ENCODE data around the gene CAPN5.
A peak's percentile ranks its signal among the peaks of the same experiment; 100 is the strongest.

CAPN5 gene

GRCh38 chr11:77141475-77141874 is 74.7 kb downstream of the CAPN5 start:
- peaks cover 8% of the 10 kb centered on the region for H3K27me3 Mint-ChIP-seq
- no peak overlapping the region for H3K27ac Mint-ChIP-seq

DNA sequence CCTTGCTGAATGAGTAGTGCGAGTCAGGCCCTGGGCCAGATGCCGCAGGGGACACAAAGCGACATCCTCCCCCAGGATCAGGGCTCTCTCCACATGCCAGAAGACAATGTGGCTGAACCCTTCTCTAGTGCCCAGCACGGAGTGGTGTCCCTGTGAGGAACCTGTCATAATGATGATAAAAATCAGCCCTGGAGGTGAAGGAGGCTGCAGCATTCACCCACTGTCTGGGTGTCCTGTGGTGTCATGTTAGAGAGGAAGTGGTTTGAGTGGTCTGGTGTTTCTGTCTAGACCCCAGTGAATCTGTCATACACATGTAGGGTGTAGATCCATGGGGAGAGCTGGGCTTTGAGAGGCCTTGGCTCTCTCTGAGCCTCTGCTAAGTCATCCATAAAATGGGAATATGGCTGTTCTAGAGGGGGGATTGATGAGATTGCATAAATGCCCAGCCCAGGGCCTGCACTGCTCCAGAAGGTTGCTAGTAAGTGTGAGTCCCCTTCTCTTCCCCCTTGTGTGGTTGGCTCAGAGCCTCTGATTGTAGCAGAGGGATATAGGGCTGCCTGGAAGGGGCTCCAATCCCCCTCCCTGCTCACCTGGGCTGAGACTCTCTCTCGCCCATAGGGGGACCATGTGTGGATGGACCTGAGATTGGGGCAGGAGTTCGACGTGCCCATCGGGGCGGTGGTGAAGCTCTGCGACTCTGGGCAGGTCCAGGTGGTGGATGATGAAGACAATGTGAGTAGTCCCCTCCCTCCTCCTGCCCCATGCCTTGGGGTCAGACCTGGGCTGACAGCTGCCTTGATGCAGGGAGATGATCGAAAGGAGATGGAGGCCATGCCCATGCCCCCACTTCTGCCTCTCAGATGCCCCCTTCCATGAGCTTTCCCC is 75.6 kb downstream of the CAPN5 start:
- Mint-ChIP-seq H3K36me3 (no peaks in the 10 kb centered on the region), H3K4me1 (ENCODE audit: low read depth) (peaks cover 22% of the 10 kb centered on the region), H3K9me3 (ENCODE audit: low read depth) (no peaks in the 10 kb centered on the region), H3K27me3 (peaks cover 6% of the 10 kb centered on the region), H3K4me3 (no peak overlapping the region), H3K27ac (no peak overlapping the region)

More at GRCh38 chr11:77141475-77141874, 74.7 kb downstream of the CAPN5 start:
- no peaks in the 10 kb centered on the region for H3K9me3 Mint-ChIP-seq (ENCODE audit: low read depth)
- H3K36me3 Mint-ChIP-seq, result no peaks in the 10 kb centered on the region
- H3K4me1 Mint-ChIP-seq (ENCODE audit: low read depth), result peaks cover 19% of the 10 kb centered on the region
- no peak overlapping the region for H3K4me3 Mint-ChIP-seq

DNA sequence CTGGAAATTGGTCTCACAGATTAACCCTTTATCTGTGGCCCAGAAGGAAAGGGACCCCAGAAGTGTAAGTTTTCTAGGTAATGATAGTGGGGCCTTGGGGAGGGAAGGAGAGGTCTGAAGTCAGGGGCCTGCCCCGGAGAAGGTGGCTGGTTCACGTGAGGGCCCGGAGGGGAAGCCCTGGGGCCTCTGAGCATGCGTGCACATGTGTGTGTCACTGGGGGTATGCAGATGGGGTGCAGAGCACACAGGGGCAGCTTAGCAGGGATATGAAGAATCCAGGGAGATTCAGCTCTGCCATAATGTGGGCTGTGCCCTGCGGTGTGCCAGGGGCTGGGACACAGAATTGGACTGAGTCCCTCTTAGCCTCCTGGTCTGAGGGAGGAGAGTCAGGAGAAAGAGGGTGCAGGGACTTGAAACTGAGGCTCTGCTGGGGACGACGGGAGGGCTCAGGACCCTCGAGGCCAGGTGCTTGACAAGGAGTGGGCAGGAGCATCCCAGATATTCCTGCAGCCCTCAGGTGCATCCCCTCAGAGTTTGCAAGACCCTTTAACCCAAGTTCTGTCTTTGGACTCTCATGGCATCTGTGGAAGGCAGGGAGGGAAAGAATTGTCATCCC is 76.7 kb downstream of the CAPN5 start:
- H3K9me3 Mint-ChIP-seq (ENCODE audit: low read depth), result no peaks in the 10 kb centered on the region
- no peaks in the 10 kb centered on the region for H3K36me3 Mint-ChIP-seq
- H3K4me3 Mint-ChIP-seq, result no peak overlapping the region
- H3K4me1 Mint-ChIP-seq (ENCODE audit: low read depth), result peaks cover 30% of the 10 kb centered on the region
- H3K27me3 Mint-ChIP-seq, result peaks cover 6% of the 10 kb centered on the region
- H3K27ac Mint-ChIP-seq, result peak overlapping the region; percentile 12

DNA sequence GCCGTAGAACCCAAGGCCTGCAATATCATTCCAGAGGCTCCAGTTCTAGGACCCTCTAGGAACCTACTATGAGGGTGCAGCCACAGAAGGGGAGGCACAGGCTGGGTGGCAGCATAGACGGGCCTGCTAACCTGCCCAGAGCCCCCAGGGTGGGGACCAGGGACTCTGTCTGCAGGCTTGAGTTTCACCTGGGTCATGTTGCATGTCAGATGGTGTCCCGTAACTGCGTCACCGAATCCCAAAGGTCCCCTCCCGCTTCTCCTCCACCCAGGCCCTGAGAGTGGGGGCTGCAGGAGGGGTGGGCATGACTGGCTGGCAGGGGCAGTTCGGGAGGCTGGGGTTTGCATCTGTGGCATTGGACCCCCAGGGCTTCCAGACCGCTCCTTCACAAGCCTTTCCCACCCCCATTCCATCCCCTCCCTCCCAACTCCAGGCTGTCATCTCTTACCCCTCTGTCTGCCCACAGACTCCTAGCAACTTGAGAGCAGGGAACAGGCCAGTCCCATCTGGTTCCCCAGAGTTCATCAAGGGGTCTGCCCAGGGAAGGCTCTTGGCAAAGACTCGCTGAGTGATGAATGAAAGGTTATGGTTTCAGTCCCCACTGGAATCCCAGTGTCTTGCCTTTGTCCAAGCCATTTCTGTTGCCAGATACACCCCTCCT is 77.6 kb downstream of the CAPN5 start:
- H3K27ac Mint-ChIP-seq, result no peak overlapping the region
- H3K4me3 Mint-ChIP-seq, result no peak overlapping the region
- H3K4me1 Mint-ChIP-seq (ENCODE audit: low read depth), result peaks cover 33% of the 10 kb centered on the region
- no peaks in the 10 kb centered on the region for H3K9me3 Mint-ChIP-seq (ENCODE audit: low read depth)
- H3K36me3 Mint-ChIP-seq, result no peaks in the 10 kb centered on the region
- no peaks in the 10 kb centered on the region for H3K27me3 Mint-ChIP-seq

- H3K36me3 Mint-ChIP-seq, result no peaks in the 10 kb centered on the region
- H3K27me3 Mint-ChIP-seq, result no peaks in the 10 kb centered on the region
- peaks cover 33% of the 10 kb centered on the region for H3K4me1 Mint-ChIP-seq (ENCODE audit: low read depth)
- H3K27ac Mint-ChIP-seq, result no peak overlapping the region
- H3K9me3 Mint-ChIP-seq (ENCODE audit: low read depth), result no peaks in the 10 kb centered on the region
- no peak overlapping the region for H3K4me3 Mint-ChIP-seq
These were observed 78.2 kb downstream of the CAPN5 start for GRCh38 chr11:77144857-77145428.

GRCh38 chr11:77146261-77147035 is 79.7 kb downstream of the CAPN5 start:
- Mint-ChIP-seq H3K36me3 (no peaks in the 10 kb centered on the region), H3K9me3 (ENCODE audit: low read depth) (no peaks in the 10 kb centered on the region), H3K27ac (no peak overlapping the region), H3K4me3 (peak overlapping the region; percentile 62), H3K27me3 (no peaks in the 10 kb centered on the region), H3K4me1 (ENCODE audit: low read depth) (peaks cover 37% of the 10 kb centered on the region)

- Mint-ChIP-seq H3K9me3 (ENCODE audit: low read depth) (no peaks in the 10 kb centered on the region), H3K36me3 (no peaks in the 10 kb centered on the region), H3K4me3 (peak overlapping the region; percentile 53), H3K27me3 (no peaks in the 10 kb centered on the region), H3K4me1 (ENCODE audit: low read depth) (peaks cover 40% of the 10 kb centered on the region), H3K27ac (no peak overlapping the region)
These were observed 80.2 kb downstream of the CAPN5 start for GRCh38 chr11:77147036-77147315.

GRCh38 chr11:77147668-77148321 is 81.0 kb downstream of the CAPN5 start:
- H3K27me3 Mint-ChIP-seq, result no peaks in the 10 kb centered on the region
- peaks cover 40% of the 10 kb centered on the region for H3K4me1 Mint-ChIP-seq (ENCODE audit: low read depth)
- H3K9me3 Mint-ChIP-seq (ENCODE audit: low read depth), result no peaks in the 10 kb centered on the region
- peak overlapping the region; percentile 65 for H3K4me3 Mint-ChIP-seq
- no peak overlapping the region for H3K27ac Mint-ChIP-seq
- H3K36me3 Mint-ChIP-seq, result no peaks in the 10 kb centered on the region

- Mint-ChIP-seq H3K27me3 (no peaks in the 10 kb centered on the region), H3K4me3 (no peak overlapping the region)
These were observed 82.4 kb downstream of the CAPN5 start for GRCh38 chr11:77148963-77149715.

GRCh38 chr11:77149716-77150392 is 83.1 kb downstream of the CAPN5 start:
- H3K36me3 Mint-ChIP-seq, result no peaks in the 10 kb centered on the region
- H3K27me3 Mint-ChIP-seq, result no peaks in the 10 kb centered on the region
- H3K27ac Mint-ChIP-seq, result no peak overlapping the region
- H3K4me3 Mint-ChIP-seq, result no peak overlapping the region
- H3K9me3 Mint-ChIP-seq (ENCODE audit: low read depth), result no peaks in the 10 kb centered on the region
- H3K4me1 Mint-ChIP-seq (ENCODE audit: low read depth), result peaks cover 45% of the 10 kb centered on the region

More at GRCh38 chr11:77148963-77149715, 82.4 kb downstream of the CAPN5 start:
- no peaks in the 10 kb centered on the region for H3K36me3 Mint-ChIP-seq
- H3K9me3 Mint-ChIP-seq (ENCODE audit: low read depth), result no peaks in the 10 kb centered on the region
- no peak overlapping the region for H3K27ac Mint-ChIP-seq
- H3K4me1 Mint-ChIP-seq (ENCODE audit: low read depth), result peaks cover 43% of the 10 kb centered on the region

DNA sequence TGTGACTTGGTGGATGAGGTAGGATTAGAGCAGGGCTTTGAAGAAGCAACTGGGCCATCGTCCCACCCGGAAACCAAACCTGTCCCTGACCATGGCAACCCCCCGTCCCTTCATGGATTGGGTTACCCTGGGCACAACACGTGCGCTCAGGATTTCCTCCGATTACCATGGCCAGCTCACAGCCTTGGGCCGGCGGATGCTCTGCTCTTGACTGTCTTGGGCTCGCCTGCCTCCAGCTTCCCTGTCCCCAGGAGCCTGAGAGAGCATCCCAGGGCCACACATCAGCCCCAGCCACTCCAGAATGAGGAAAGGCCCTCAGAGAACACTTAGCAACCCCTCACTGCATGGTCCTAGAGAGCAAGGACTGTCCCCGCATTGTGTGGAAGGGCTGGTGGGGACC is 84.1 kb downstream of the CAPN5 start:
- Mint-ChIP-seq H3K36me3 (no peaks in the 10 kb centered on the region), H3K4me3 (no peak overlapping the region), H3K27me3 (no peaks in the 10 kb centered on the region), H3K4me1 (ENCODE audit: low read depth) (peaks cover 45% of the 10 kb centered on the region), H3K27ac (no peak overlapping the region), H3K9me3 (ENCODE audit: low read depth) (no peaks in the 10 kb centered on the region)

GRCh38 chr11:77151804-77152509 is 85.2 kb downstream of the CAPN5 start:
- Mint-ChIP-seq H3K27me3 (no peaks in the 10 kb centered on the region), H3K4me3 (peak overlapping the region; percentile 24), H3K36me3 (no peaks in the 10 kb centered on the region), H3K27ac (no peak overlapping the region), H3K4me1 (ENCODE audit: low read depth) (peaks cover 45% of the 10 kb centered on the region), H3K9me3 (ENCODE audit: low read depth) (no peaks in the 10 kb centered on the region)

GRCh38 chr11:77152846-77153245 is 86.1 kb downstream of the CAPN5 start:
- peak overlapping the region; percentile 42 for H3K27ac Mint-ChIP-seq
- H3K4me1 Mint-ChIP-seq (ENCODE audit: low read depth), result peaks cover 40% of the 10 kb centered on the region
- H3K9me3 Mint-ChIP-seq (ENCODE audit: low read depth), result no peaks in the 10 kb centered on the region
- H3K4me3 Mint-ChIP-seq, result peak overlapping the region; percentile 24
- no peaks in the 10 kb centered on the region for H3K36me3 Mint-ChIP-seq
- no peaks in the 10 kb centered on the region for H3K27me3 Mint-ChIP-seq
